Measurements from ENCODE around the gene DPT. TPM values are rescaled to one million over a fixed set of nuclear protein-coding genes. Genes with fewer than 3 reads are reported as not detected.
A peak's percentile ranks its signal among the peaks of the same experiment; 100 is the strongest.

The DPT gene
- total RNA-seq, 1 donor from 2014 or later: not detected

GRCh38 chr1:168697356-168698126 lies 31.5 kb downstream of the DPT start:
- H3K27me3 Mint-ChIP-seq (ENCODE audit: low read depth, unreplicated experiment): peaks cover 2% of the 10 kb centered on the region
- H3K4me2 ChIP-seq (ENCODE audit: low read length): no peak overlapping the region
- H3K36me3 Mint-ChIP-seq (ENCODE audit: low read depth, unreplicated experiment): no peaks in the 10 kb centered on the region
- H3K36me3 ChIP-seq (ENCODE audit: insufficient read depth, low read length): no peaks in the 10 kb centered on the region
- no peak overlapping the region for H3K4me3 ChIP-seq (ENCODE audit: insufficient read depth, low read depth, low read length)
- H3K4me3 Mint-ChIP-seq (ENCODE audit: unreplicated experiment): no peak overlapping the region
- H3K4me1 Mint-ChIP-seq (ENCODE audit: low read depth, unreplicated experiment): peaks cover 4% of the 10 kb centered on the region
- H3K9me3 ChIP-seq (ENCODE audit: insufficient read depth, low read depth, low read length): no peaks in the 10 kb centered on the region
- no peak overlapping the region for H3K27ac ChIP-seq (ENCODE audit: low read depth, low read length)
- H3K79me2 ChIP-seq (ENCODE audit: insufficient read depth, low read length): no peaks in the 10 kb centered on the region
- DNase-seq (ENCODE audit: low read depth) (peak; percentile 59), FAIRE-seq (no peak)
- no peak overlapping the region for H3K9ac ChIP-seq (ENCODE audit: low read length)
- H3K9me3 Mint-ChIP-seq (ENCODE audit: unreplicated experiment): no peaks in the 10 kb centered on the region
- H3K27ac Mint-ChIP-seq (ENCODE audit: unreplicated experiment): no peak overlapping the region
- H3K27me3 ChIP-seq (ENCODE audit: insufficient read depth, low read length): peaks cover 2% of the 10 kb centered on the region
- H4K20me1 ChIP-seq (ENCODE audit: insufficient read depth, low read length): no peaks in the 10 kb centered on the region
- H3K4me1 ChIP-seq (ENCODE audit: insufficient read depth, low read length): no peaks in the 10 kb centered on the region
- no peak overlapping the region for H2AFZ ChIP-seq (ENCODE audit: low read depth, low read length)
- TF ChIP-seq EZH2 (IDR thresholded peaks at IDR 0.05; ENCODE audit: insufficient read depth, low read length) (no peak), CTCF (IDR thresholded peaks at IDR 0.05; ENCODE audit: insufficient read depth, low read depth, low read length) (no peak)

GRCh38 chr1:168696125-168696760 lies 32.8 kb downstream of the DPT start:
- no peak overlapping the region for H2AFZ ChIP-seq (ENCODE audit: low read depth, low read length)
- no peak overlapping the region for H3K27ac ChIP-seq (ENCODE audit: low read depth, low read length)
- FAIRE-seq (no peak), DNase-seq (ENCODE audit: low read depth) (no peak)
- Mint-ChIP-seq H3K9me3 (ENCODE audit: unreplicated experiment) (no peaks in the 10 kb centered on the region), H3K4me1 (ENCODE audit: low read depth, unreplicated experiment) (peaks cover 4% of the 10 kb centered on the region), H3K27ac (ENCODE audit: unreplicated experiment) (no peak overlapping the region), H3K4me3 (ENCODE audit: unreplicated experiment) (no peak overlapping the region), H3K36me3 (ENCODE audit: low read depth, unreplicated experiment) (no peaks in the 10 kb centered on the region), H3K27me3 (ENCODE audit: low read depth, unreplicated experiment) (peaks cover 2% of the 10 kb centered on the region)
- peaks cover 2% of the 10 kb centered on the region for H3K27me3 ChIP-seq (ENCODE audit: insufficient read depth, low read length)
- no peaks in the 10 kb centered on the region for H3K79me2 ChIP-seq (ENCODE audit: insufficient read depth, low read length)
- no peaks in the 10 kb centered on the region for H3K4me1 ChIP-seq (ENCODE audit: insufficient read depth, low read length)
- no peaks in the 10 kb centered on the region for H3K9me3 ChIP-seq (ENCODE audit: insufficient read depth, low read depth, low read length)
- no peaks in the 10 kb centered on the region for H3K36me3 ChIP-seq (ENCODE audit: insufficient read depth, low read length)
- no peak overlapping the region for H3K4me3 ChIP-seq (ENCODE audit: insufficient read depth, low read depth, low read length)
- TF ChIP-seq EZH2 (IDR thresholded peaks at IDR 0.05; ENCODE audit: insufficient read depth, low read length): no peak
- no peak for TF ChIP-seq CTCF (IDR thresholded peaks at IDR 0.05; ENCODE audit: insufficient read depth, low read depth, low read length)
- H4K20me1 ChIP-seq (ENCODE audit: insufficient read depth, low read length): no peaks in the 10 kb centered on the region
- H3K4me2 ChIP-seq (ENCODE audit: low read length): no peak overlapping the region
- no peak overlapping the region for H3K9ac ChIP-seq (ENCODE audit: low read length)

GRCh38 chr1:168693872-168694238 lies 35.2 kb downstream of the DPT start:
- H3K27ac Mint-ChIP-seq (ENCODE audit: unreplicated experiment): peak overlapping the region; percentile 66
- H3K4me1 Mint-ChIP-seq (ENCODE audit: low read depth, unreplicated experiment): peaks cover 16% of the 10 kb centered on the region
- no peaks in the 10 kb centered on the region for H3K36me3 ChIP-seq (ENCODE audit: insufficient read depth, low read length)
- peaks cover 6% of the 10 kb centered on the region for H3K4me1 ChIP-seq (ENCODE audit: insufficient read depth, low read length)
- H3K4me2 ChIP-seq (ENCODE audit: low read length): no peak overlapping the region
- no peak overlapping the region for H3K4me3 Mint-ChIP-seq (ENCODE audit: unreplicated experiment)
- no peak for FAIRE-seq
- TF ChIP-seq CTCF (IDR thresholded peaks at IDR 0.05; ENCODE audit: insufficient read depth, low read depth, low read length) (no peak), EZH2 (IDR thresholded peaks at IDR 0.05; ENCODE audit: insufficient read depth, low read length) (no peak)
- peaks cover 2% of the 10 kb centered on the region for H3K27me3 ChIP-seq (ENCODE audit: insufficient read depth, low read length)
- no peaks in the 10 kb centered on the region for H3K9me3 ChIP-seq (ENCODE audit: insufficient read depth, low read depth, low read length)
- H3K79me2 ChIP-seq (ENCODE audit: insufficient read depth, low read length): no peaks in the 10 kb centered on the region
- H3K9ac ChIP-seq (ENCODE audit: low read length): no peak overlapping the region
- H4K20me1 ChIP-seq (ENCODE audit: insufficient read depth, low read length): no peaks in the 10 kb centered on the region
- DNase-seq (ENCODE audit: low read depth): peak; percentile 20
- peaks cover 2% of the 10 kb centered on the region for H3K27me3 Mint-ChIP-seq (ENCODE audit: low read depth, unreplicated experiment)
- no peak overlapping the region for H3K27ac ChIP-seq (ENCODE audit: low read depth, low read length)
- H2AFZ ChIP-seq (ENCODE audit: low read depth, low read length): no peak overlapping the region
- H3K4me3 ChIP-seq (ENCODE audit: insufficient read depth, low read depth, low read length): no peak overlapping the region
- no peaks in the 10 kb centered on the region for H3K36me3 Mint-ChIP-seq (ENCODE audit: low read depth, unreplicated experiment)
- no peaks in the 10 kb centered on the region for H3K9me3 Mint-ChIP-seq (ENCODE audit: unreplicated experiment)
